GM21528 (cell line): ENCODE data around the gene GTF2F2.
"Not testable (repeated sequence)": the region's sequence is repeated elsewhere in the genome, so short reads cannot be mapped to it uniquely, and the experiment has no call there.

Source experiments
- ATAC-seq: cut with Tn5 transposase; IDR thresholded peaks from one replicate; pipeline ENCODE4 v1.9.1; 2021; ENCODE audit warnings: mild to moderate bottlenecking, moderate library complexity; ENCODE audit not compliant: unreplicated experiment, low FRiP score

Gene GTF2F2

DNA sequence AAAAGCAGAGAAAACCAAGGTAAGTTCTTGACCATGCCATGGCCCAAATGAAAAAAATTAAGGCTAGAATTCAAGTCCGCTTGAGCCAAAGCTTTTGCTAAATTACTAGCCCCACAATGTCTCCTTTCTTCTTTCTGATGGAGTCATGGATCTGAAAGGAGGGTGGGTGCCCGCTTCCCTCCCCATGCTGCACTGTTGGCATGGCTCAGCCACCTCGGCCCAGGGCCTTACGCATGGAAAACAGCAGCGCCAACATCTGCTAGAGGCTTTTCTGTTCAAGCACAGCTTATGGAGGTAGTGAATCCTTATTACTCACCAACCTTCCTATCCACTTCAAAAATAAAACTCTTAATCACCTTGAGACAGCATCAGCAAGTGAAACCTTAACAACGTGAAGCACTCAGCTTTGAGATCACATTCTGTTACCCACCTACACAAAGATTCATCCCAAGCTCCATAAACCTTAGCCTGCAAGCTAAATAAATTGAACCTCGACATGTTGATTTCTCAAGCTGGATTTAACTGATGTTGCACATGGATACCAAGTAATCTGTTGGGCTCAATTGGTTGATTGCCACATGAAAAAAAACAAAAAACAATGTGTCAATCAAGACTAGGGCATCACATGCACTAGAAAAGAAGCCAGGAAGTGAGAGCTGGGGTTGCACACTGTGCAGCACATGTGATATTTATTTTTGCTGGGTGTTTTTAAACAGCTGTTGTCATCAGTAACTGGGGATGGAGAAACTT lies 177.3 kb downstream of the GTF2F2 start:
- no peak for ATAC-seq

GRCh38 chr13:45298206-45298505 lies 177.8 kb downstream of the GTF2F2 start:
- ATAC-seq, result no peak

- ATAC-seq, result not testable (repeated sequence)
These were observed 178.2 kb downstream of the GTF2F2 start for GRCh38 chr13:45298550-45298949.

DNA sequence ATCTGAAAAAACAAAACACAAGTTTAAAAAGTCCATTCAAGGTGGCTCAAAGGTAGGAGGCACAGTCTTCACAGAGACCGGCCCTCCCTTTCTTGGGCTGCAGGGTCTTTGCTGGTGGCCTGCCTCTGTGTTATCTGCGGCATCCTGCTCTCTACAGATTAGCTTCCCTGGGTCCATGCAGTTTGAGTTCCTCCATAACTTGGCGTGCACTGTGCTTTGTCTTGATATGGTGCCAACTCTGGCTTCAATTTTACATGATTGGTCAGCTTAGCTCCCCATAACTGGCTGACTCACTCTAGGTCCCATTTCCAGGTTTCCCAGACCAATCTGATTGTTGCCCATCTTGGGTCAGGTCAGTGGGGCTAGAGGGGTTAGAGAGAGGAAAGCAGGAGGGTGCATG lies 178.9 kb downstream of the GTF2F2 start:
- no peak for ATAC-seq

- ATAC-seq, result no peak
These were observed 180.1 kb downstream of the GTF2F2 start for GRCh38 chr13:45300190-45300985.

GRCh38 chr13:45301263-45301662 lies 181.0 kb downstream of the GTF2F2 start:
- ATAC-seq, result no peak

DNA sequence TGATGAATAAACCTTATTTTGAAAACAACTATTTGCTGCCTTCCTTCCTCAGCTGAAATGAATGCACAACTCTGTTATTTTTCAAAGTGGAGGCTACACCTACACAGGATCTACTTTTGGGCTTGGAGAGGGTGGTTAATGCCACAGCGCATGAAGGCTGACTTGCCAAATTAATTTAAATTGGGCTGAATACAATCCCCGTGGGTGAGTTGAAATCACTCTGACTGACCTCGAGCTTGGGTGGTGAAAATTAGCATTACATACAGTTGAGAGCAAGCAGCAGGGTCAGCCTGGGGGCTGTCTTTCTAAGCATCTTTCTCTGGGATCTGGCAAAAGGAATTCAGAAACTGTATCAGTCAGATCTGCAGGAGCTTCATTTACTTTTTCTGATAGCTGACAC lies 182.2 kb downstream of the GTF2F2 start:
- ATAC-seq, result no peak

DNA sequence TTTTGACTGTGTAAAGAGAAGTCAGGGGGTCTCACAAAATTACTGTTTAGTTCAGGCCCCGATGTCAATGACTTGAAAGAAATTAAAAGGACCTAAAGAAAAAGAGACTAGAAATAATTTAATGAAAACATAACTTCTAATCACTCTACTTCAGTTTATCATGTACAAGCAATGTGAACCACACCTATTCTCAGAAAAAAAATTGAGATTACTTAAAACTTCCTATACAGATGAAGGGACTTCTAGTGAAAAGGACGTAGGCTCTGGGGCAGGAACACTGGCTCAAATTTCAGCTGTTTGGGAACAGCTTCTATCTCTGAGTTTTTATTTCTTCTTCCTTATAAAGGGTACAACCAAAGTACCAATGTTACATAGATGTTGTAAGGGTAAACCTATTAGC lies 182.7 kb downstream of the GTF2F2 start:
- ATAC-seq, result no peak

DNA sequence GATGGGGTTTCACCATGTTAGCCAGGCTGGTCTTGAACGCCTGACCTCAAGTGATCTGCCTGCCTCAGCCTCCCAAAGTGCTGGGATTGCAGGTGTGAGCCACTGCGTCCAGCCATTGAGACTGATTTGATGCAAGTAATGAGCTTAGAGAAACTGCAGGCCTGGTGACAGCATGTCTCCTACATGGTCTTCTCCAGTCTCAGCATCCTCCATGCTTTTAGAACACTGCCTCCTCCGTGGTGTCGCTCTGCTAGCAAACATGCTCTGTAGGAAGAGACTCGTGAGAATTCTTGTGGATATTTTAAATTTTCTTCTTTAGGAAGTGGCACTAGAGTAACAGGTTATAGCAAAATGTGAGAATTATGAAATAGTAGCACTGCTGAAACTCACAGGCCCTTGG lies 183.6 kb downstream of the GTF2F2 start:
- no peak for ATAC-seq

GRCh38 chr13:45305079-45305478 lies 184.8 kb downstream of the GTF2F2 start:
- no peak for ATAC-seq

DNA sequence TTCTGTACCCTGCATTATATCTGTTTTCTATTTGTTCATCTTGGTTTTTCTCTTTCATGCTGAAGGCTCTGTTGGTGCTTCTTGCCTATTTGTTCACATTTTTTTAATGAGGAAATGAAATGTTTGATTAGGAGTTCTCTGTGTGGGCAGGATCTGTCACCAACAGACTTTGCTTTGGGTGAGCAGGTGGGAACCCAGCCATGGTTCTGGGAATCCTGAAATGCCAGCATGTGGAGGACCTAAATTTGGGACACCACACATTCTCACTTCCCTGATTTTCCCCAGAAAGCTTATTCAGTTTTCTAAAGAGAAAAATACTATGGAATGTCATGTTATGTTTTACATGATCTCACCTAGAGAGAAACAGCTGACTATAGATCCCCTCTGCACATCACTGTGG lies 186.7 kb downstream of the GTF2F2 start:
- no peak for ATAC-seq

GRCh38 chr13:45310341-45311131 lies 190.2 kb downstream of the GTF2F2 start:
- no peak for ATAC-seq

GRCh38 chr13:45314822-45315221 lies 194.5 kb downstream of the GTF2F2 start:
- no peak for ATAC-seq

DNA sequence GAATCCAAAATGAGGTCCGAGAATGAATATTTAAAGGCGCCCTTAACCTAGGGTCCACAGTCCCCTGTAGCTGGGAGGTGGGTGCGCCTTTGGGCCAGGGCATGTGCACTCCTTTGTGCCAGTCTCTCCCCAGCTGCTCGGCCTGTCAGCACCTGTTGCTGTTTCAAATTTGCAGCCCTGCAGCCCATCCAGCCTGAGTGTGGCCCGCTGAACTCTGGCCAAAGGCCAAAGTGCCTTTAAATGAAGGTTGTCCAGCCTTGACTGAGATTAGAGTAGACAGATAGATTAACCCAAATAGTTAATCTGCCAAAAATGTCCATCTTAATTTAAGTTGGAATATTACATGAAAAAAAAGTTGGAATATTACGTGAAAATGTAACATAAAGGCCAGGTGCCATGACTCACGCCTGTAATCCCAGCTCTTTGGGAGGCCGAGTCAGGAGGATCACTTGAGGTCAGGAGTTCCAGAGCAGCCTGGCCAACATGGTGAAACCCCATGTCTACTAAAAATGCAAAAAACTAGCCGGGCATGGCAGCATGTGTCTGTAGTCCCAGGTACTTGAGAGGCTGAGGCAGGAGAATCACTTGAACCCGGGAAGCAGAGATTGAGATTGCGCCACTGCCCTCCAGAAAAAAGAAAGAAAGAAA lies 195.3 kb downstream of the GTF2F2 start:
- ATAC-seq, result no peak

DNA sequence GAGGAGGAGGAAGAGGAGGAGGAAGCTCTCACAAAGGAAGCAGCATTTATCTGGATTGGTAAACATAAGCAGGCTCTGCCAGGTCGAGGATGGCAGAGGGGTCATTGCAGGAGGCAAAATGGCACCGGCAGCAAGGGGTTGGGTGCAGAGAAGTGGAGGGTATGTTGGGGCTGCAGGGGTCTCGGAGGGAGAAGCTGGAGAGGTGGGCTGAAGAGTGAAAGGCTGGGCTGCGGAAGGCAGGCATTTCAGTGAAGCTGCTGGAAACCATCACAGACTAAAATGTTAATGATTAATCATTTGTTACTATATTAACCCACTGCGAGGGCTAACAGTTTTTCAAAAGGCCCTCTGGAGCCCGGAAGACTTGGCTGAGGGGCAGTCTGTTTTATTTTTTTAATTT lies 196.0 kb downstream of the GTF2F2 start:
- no peak for ATAC-seq

- ATAC-seq, result no peak
These were observed 196.7 kb downstream of the GTF2F2 start for GRCh38 chr13:45316996-45317395.

DNA sequence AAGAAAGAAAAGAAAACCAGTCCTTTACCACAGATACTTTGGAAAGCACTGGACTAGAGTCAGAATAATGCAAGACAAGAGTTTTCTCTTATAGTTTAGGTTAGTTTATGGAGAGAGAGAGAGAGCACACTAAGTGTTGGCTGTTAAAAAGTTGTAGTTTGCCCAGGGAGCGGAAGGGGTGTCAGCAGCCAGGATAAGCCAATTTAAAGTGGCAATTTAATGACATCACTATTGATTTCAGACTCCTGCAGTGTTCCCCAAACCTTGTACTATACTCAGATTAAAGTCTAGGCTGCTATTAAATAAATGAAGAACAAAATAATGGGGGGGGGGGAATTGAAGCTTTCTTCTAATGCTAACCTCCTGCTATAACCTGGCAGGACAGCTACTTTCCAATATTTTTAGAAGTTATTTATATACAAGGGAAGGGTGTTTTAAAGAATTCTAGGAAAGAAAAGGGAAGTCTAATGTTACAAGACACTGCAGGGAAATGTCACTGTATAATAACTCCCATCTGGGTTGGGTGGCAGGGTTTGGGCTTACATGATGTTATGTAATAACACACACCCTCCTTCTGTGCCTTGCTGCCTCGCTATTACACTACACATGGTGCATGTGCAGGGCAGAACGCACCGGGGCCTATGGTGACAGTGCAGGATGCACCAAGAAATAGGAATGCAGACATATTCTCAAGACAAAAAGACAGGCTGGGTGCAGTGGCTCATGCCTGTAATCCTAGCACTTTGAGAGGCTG lies 200.7 kb downstream of the GTF2F2 start:
- no peak for ATAC-seq

DNA sequence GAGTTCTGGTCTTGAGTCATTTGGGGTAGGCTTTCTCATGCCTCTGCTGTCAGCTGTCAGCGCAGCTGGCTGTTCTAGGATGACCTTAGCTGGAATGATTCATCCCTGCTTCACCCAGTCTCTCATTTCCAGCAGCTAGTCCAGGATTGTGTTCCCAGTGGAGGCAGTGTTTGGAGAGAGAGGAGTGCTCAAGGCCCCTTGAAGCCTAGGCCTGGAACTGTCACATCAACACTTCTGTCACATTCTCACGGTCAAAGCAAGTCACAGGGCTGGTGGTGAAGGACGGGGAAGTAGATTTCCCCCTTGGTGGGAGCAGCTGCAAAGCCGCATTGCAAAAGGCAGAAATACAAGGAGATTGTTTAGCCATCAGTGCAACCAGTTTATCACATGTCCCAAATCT lies 205.5 kb downstream of the GTF2F2 start:
- no peak for ATAC-seq

DNA sequence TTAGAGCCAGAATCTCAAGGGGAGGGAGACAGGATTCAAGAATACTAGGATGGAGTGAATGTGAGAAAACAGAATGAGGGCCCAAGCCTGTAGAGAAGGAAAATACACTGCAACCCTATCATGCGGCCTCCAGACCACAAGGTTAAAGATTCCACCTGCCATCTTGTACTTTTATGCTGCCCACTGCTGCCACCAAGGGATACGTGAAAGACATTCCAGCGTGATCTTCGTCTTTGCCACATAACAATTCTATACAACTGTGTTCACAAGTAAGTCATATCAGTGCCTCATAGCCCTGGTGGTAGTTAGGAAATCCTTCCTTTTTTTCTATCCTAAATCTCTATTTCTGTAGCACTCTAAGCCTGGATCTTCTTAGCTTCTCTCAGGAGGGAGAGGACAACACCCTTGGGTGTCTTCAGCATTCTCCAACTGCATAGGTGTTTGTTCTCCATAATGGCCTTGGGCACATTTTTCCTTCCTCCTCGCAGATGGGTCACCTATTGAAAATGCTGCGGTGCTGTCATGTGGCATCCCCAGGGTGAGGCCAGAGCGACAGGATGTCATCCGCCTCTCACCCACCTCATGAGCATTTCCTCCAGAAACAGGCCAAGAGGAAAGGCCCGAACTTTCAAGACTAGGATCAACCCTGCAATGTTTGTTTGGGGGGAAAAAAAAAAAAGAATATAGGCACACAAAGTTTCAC lies 207.1 kb downstream of the GTF2F2 start:
- ATAC-seq, result no peak
